ENCODE results near the gene KCNAB1.

GRCh38 chr3:156158656-156159295 is 38.4 kb downstream of the KCNAB1 start:
- TF ChIP-seq ZBTB33 (IDR thresholded peaks at IDR 0.05) (no peak), EGR1 (IDR thresholded peaks at IDR 0.05; ENCODE audit: low read depth in 2 of 2) (no peak), TAF1 (conservative IDR thresholded peaks at IDR 0.05) (no peak), HNF4G (IDR thresholded peaks at IDR 0.05) (no peak), YY1 (IDR thresholded peaks at IDR 0.05) (no peak)
- TF ChIP-seq, protein P1, sequence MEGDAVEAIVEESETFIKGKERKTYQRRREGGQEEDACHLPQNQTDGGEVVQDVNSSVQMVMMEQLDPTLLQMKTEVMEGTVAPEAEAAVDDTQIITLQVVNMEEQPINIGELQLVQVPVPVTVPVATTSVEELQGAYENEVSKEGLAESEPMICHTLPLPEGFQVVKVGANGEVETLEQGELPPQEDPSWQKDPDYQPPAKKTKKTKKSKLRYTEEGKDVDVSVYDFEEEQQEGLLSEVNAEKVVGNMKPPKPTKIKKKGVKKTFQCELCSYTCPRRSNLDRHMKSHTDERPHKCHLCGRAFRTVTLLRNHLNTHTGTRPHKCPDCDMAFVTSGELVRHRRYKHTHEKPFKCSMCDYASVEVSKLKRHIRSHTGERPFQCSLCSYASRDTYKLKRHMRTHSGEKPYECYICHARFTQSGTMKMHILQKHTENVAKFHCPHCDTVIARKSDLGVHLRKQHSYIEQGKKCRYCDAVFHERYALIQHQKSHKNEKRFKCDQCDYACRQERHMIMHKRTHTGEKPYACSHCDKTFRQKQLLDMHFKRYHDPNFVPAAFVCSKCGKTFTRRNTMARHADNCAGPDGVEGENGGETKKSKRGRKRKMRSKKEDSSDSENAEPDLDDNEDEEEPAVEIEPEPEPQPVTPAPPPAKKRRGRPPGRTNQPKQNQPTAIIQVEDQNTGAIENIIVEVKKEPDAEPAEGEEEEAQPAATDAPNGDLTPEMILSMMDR (IDR thresholded peaks at IDR 0.05; ENCODE audit: low read depth, low read length, missing input control): no peak
- TF ChIP-seq, protein P2, sequence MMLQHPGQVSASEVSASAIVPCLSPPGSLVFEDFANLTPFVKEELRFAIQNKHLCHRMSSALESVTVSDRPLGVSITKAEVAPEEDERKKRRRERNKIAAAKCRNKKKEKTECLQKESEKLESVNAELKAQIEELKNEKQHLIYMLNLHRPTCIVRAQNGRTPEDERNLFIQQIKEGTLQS (IDR thresholded peaks at IDR 0.05): no peak

All from liver (tissue), 3 donors.